ENCODE measurements around the gene BICC1. TPM values are rescaled to one million over a fixed set of nuclear protein-coding genes. Genes with fewer than 3 reads are reported as not detected.

The BICC1 gene
- total and polyA plus RNA-seq, 2 of the 13 experiments (the other 11 are each of a cell fraction or from before 2014, with no cell fraction given) = 0.18 to 1.5 TPM

DNA sequence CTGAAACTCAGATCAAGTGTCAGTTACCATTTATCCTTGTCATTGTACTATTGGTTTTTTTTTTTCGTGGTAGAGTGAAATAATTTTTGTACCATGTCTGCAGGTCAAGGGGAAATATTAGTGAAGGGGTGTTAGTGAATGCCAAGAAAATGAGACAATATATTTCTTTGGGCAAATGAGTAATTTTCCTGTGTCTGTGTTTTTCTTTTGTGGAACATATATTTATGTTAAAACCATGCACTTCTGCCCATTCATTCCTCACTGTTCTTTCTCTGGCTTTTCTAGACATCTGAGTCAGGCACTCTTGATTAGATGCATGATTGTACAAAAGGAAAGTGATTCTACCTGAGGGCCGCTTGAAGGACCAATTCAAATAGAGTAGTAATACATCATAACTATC, 161.6 kb downstream of the BICC1 start (continued):
- TF ChIP-seq, protein P1, sequence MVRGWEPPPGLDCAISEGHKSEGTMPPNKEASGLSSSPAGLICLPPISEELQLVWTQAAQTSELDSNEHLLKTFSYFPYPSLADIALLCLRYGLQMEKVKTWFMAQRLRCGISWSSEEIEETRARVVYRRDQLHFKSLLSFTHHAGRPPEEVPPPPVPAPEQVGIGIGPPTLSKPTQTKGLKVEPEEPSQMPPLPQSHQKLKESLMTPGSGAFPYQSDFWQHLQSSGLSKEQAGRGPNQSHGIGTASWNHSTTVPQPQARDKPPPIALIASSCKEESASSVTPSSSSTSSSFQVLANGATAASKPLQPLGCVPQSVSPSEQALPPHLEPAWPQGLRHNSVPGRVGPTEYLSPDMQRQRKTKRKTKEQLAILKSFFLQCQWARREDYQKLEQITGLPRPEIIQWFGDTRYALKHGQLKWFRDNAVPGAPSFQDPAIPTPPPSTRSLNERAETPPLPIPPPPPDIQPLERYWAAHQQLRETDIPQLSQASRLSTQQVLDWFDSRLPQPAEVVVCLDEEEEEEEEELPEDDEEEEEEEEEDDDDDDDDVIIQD (CRISPR knock-in tag; IDR thresholded peaks at IDR 0.05; ENCODE audit: low read depth) = no peak
- TF ChIP-seq, protein P2, sequence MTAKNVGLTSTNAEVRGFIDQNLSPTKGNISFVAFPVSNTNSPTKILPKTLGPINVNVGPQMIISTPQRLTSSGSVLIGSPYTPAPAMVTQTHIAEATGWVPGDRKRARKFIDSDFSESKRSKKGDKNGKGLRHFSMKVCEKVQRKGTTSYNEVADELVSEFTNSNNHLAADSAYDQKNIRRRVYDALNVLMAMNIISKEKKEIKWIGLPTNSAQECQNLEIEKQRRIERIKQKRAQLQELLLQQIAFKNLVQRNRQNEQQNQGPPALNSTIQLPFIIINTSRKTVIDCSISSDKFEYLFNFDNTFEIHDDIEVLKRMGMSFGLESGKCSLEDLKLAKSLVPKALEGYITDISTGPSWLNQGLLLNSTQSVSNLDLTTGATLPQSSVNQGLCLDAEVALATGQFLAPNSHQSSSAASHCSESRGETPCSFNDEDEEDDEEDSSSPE (CRISPR knock-in tag; IDR thresholded peaks at IDR 0.05) = no peak
- TF ChIP-seq RCOR2 (CRISPR knock-in tag; IDR thresholded peaks at IDR 0.05) (no peak), ZKSCAN1 (IDR thresholded peaks at IDR 0.05; ENCODE audit: low read length) (no peak), RFX1 (IDR thresholded peaks at IDR 0.05) (no peak), SSRP1 (CRISPR knock-in tag; IDR thresholded peaks at IDR 0.05) (no peak)
- TF ChIP-seq, protein P3, sequence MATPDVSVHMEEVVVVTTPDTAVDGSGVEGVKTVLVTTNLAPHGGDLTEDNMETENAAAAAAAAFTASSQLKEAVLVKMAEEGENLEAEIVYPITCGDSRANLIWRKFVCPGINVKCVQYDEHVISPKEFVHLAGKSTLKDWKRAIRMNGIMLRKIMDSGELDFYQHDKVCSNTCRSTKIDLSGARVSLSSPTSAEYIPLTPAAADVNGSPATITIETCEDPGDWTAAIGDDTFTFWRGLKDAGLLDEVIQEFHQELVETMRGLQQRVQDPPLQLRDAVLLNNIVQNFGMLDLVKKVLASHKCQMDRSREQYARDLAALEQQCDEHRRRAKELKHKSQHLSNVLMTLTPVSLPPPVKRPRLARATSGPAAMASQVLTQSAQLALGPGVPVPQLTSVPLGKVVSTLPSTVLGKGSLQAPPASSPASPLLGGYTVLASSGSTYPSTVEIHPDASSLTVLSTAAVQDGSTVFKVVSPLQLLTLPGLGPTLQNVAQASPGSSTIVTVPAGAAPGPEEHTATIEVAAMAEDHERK (CRISPR knock-in tag; IDR thresholded peaks at IDR 0.05; ENCODE audit: low read depth) = no peak

DNA sequence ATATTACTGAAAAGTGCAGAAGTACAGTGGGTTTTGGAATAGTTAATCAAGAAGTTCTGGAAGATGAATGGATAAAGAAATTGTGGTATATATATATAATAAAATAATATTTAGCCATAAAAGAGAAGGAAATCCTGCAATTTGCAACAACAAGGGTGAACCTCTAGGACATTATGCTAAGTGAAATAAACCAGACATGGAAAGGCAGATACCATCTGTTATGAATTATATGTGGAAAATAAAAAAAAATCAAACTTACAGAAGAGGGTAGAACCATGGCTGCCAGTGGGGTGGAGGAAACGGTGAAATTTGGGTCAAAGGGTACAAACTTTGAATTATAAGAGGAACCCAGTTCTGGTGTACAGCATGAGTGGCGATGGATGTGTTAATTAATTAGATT, 162.6 kb downstream of the BICC1 start:
- in situ Hi-C loops (cut with HindIII; ENCODE audit: extremely low pct_ligation_motif_present, low pct_unique_long_range_greater_than_20kb) (no loop called here), intact Hi-C loops (cut with micrococcal nuclease; ENCODE audit: unreplicated experiment) (no loop called here)
- no TSS peak for BruUV-seq (replicated peaks)
- CTCF ChIA-PET (ENCODE audit: low intra/inter-chr PET ratio, low total read pairs) = no interaction called here
- H3K4me2 ChIP-seq (ENCODE audit: low read depth, low read length) = no peak overlapping the region
- H3K36me3 ChIP-seq (replicated peaks in 1 of 2; ENCODE audit: control insufficient read depth in 1 of 2, insufficient read depth in 2 of 2, low read length in 2 of 2) = no peaks in the 10 kb centered on the region
- no peaks in the 10 kb centered on the region for H3K79me2 ChIP-seq (ENCODE audit: insufficient read depth, low read length)
- FAIRE-seq (no peak), DNase-seq (ENCODE audit: low spot score) (no peak), ATAC-seq (no peak)
- H3K9me3 ChIP-seq (ENCODE audit: low read length) = no peaks in the 10 kb centered on the region
- no peaks in the 10 kb centered on the region for H3K4me1 ChIP-seq (ENCODE audit: insufficient read depth, low read length)
- H3K9ac ChIP-seq (ENCODE audit: insufficient read depth, low read depth, low read length) = no peak overlapping the region
- H3K4me3 ChIP-seq (replicated peaks in 1 of 3; ENCODE audit: insufficient read depth in 1 of 3, low read depth in 2 of 3, low read length in 3 of 3) = no peak overlapping the region
- H4K20me1 ChIP-seq (ENCODE audit: insufficient read depth, low read length) = no peaks in the 10 kb centered on the region
- no peak overlapping the region for H3K27ac ChIP-seq (ENCODE audit: extremely low read length, insufficient read depth, low read length)
- POLR2A ChIA-PET = no interaction called here
- 77% methylated on average over 2 of the region's 2 CpGs for WGBS (ENCODE audit: low lambda C conversion rate)
- no peak overlapping the region for H2AFZ ChIP-seq (ENCODE audit: low read length)
- H3K27me3 ChIP-seq (ENCODE audit: control insufficient read depth in 1 of 2, insufficient read depth in 2 of 2, low read length in 2 of 2) = no peaks in the 10 kb centered on the region
- no peak for TF ChIP-seq EHMT2 (IDR thresholded peaks at IDR 0.05; ENCODE audit: borderline replicate concordance, low read depth, low read length)
- TF ChIP-seq CAMTA2 (CRISPR knock-in tag; IDR thresholded peaks at IDR 0.05; ENCODE audit: borderline replicate concordance) = no peak
- TF ChIP-seq POLR2AphosphoS2 (IDR thresholded peaks at IDR 0.05; ENCODE audit: low read depth, low read length) = no peak
